ENCODE measurements around the gene RPS19. TPM values are rescaled to one million over a fixed set of nuclear protein-coding genes. Genes with fewer than 3 reads are reported as not detected.

RPS19 gene
- total and polyA plus RNA-seq, 10 of the 15 experiments (the other 5 are each of a cell fraction or from before 2014, with no cell fraction given): 2,615 to 5,578 (median 4,127) TPM

DNA sequence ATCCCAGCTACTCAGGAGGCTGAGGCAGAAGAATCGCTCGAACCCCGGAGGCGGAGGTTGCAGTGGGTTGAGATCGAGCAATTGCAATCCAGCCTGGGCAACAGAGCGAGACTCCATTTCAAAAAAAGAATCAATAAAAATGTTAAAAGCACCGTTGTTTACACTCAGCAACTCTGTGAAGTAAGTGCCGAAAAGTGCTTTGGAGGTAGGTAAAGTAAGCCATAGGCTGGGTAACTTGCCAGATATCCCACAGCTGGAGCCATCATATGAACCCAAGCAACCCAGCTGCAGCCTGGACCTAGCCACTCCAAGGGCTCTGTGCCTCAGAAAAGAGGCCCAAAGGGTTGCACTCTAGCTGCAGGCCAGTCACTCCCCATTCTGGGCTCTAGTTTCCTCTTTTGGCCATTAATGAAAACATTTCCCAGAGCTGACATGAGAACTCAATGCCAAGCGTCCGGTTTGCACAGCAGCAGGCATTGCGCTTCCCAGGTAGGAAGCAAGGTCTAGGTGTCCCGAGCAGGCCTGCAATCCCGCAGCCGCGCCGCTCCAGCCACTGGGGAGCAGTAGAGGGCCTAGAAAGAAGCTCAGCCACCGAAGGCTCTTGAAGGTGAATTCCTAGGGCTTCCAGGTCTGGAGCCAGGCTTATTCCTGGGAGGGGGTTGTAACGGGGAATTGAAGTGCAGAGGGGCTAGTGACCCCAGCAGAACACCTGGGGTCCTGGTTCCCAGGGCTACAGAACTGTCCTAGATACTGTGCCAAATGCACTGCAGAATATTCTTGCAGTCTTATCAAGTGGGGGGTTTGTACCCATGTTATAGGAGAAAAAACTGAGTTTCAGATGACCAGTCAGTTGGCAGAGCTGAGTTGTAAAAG lies 13.0 kb downstream of the RPS19 start (continued):
- TF ChIP-seq, protein P1, sequence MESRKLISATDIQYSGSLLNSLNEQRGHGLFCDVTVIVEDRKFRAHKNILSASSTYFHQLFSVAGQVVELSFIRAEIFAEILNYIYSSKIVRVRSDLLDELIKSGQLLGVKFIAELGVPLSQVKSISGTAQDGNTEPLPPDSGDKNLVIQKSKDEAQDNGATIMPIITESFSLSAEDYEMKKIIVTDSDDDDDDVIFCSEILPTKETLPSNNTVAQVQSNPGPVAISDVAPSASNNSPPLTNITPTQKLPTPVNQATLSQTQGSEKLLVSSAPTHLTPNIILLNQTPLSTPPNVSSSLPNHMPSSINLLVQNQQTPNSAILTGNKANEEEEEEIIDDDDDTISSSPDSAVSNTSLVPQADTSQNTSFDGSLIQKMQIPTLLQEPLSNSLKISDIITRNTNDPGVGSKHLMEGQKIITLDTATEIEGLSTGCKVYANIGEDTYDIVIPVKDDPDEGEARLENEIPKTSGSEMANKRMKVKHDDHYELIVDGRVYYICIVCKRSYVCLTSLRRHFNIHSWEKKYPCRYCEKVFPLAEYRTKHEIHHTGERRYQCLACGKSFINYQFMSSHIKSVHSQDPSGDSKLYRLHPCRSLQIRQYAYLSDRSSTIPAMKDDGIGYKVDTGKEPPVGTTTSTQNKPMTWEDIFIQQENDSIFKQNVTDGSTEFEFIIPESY (IDR thresholded peaks at IDR 0.05): no peak
- TF ChIP-seq, protein P2, sequence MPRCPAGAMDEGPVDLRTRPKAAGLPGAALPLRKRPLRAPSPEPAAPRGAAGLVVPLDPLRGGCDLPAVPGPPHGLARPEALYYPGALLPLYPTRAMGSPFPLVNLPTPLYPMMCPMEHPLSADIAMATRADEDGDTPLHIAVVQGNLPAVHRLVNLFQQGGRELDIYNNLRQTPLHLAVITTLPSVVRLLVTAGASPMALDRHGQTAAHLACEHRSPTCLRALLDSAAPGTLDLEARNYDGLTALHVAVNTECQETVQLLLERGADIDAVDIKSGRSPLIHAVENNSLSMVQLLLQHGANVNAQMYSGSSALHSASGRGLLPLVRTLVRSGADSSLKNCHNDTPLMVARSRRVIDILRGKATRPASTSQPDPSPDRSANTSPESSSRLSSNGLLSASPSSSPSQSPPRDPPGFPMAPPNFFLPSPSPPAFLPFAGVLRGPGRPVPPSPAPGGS (IDR thresholded peaks at IDR 0.05; ENCODE audit: borderline replicate concordance, insufficient read depth, low read depth, low read length, poor library complexity, severe bottlenecking): peak; percentile 64
- TF ChIP-seq MYC (IDR thresholded peaks at IDR 0.05; ENCODE audit: insufficient read depth, insufficient read length, insufficient replicate concordance, low read length, severe bottlenecking): no peak
- TF ChIP-seq BACH1 (IDR thresholded peaks at IDR 0.05; ENCODE audit: borderline replicate concordance): 0 out of 2 replicates have a peak, but pooled peaks have one; percentile 25
- no peak for TF ChIP-seq RBBP5 (conservative IDR thresholded peaks at IDR 0.05)
- 0 out of 2 replicates have a peak, but pooled peaks have one; percentile 36 for TF ChIP-seq ZBED1 (IDR thresholded peaks at IDR 0.05; ENCODE audit: borderline replicate concordance)
- peak; percentile 86 for TF ChIP-seq IKZF1 (conservative IDR thresholded peaks at IDR 0.05)
- TF ChIP-seq MEF2B (IDR thresholded peaks at IDR 0.05; ENCODE audit: partially characterized antibody, poor library complexity, severe bottlenecking): no peak
- TF ChIP-seq EGR1 (IDR thresholded peaks at IDR 0.05; ENCODE audit: borderline replicate concordance in 1 of 2, low read depth in 2 of 2, low read length in 2 of 2): no peak
- TF ChIP-seq, protein P3, sequence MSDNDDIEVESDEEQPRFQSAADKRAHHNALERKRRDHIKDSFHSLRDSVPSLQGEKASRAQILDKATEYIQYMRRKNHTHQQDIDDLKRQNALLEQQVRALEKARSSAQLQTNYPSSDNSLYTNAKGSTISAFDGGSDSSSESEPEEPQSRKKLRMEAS (IDR thresholded peaks at IDR 0.05; ENCODE audit: low read depth, low read length): 0 out of 2 replicates have a peak, but pooled peaks have one; percentile 39
- TF ChIP-seq RB1 (IDR thresholded peaks at IDR 0.05; ENCODE audit: borderline replicate concordance): 0 out of 2 replicates have a peak, but pooled peaks have one; percentile 36
- TF ChIP-seq, protein P4, sequence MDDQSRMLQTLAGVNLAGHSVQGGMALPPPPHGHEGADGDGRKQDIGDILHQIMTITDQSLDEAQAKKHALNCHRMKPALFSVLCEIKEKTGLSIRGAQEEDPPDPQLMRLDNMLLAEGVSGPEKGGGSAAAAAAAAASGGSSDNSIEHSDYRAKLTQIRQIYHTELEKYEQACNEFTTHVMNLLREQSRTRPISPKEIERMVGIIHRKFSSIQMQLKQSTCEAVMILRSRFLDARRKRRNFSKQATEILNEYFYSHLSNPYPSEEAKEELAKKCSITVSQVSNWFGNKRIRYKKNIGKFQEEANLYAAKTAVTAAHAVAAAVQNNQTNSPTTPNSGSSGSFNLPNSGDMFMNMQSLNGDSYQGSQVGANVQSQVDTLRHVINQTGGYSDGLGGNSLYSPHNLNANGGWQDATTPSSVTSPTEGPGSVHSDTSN (IDR thresholded peaks at IDR 0.05; ENCODE audit: insufficient replicate concordance, low read depth, low read length): no peak
- TF ChIP-seq CREB1 (IDR thresholded peaks at IDR 0.05; ENCODE audit: low read depth): 0 out of 2 replicates have a peak, but pooled peaks have one; percentile 4
- no peak; the same call in 1 of the 2 replicates for TF ChIP-seq SMARCA5 (IDR thresholded peaks at IDR 0.05)
- TF ChIP-seq ETV6 (conservative IDR thresholded peaks at IDR 0.05 in 1 of 2, IDR thresholded peaks at IDR 0.05 in 1 of 2; ENCODE audit: borderline replicate concordance in 1 of 2, low read depth in 1 of 2): 0 out of 4 replicates have a peak, but pooled peaks of 1 of the 2 experiments have one; percentile 10
- no peak for TF ChIP-seq BRCA1 (IDR thresholded peaks at IDR 0.05; ENCODE audit: low read depth, low read length)
- no peak for TF ChIP-seq NR2C2 (IDR thresholded peaks at IDR 0.05; ENCODE audit: borderline replicate concordance, control insufficient read depth, insufficient read length, low read depth)
- TF ChIP-seq MEF2A (IDR thresholded peaks at IDR 0.05; ENCODE audit: insufficient read depth, low read depth, low read length): no peak
- TF ChIP-seq, protein P5, sequence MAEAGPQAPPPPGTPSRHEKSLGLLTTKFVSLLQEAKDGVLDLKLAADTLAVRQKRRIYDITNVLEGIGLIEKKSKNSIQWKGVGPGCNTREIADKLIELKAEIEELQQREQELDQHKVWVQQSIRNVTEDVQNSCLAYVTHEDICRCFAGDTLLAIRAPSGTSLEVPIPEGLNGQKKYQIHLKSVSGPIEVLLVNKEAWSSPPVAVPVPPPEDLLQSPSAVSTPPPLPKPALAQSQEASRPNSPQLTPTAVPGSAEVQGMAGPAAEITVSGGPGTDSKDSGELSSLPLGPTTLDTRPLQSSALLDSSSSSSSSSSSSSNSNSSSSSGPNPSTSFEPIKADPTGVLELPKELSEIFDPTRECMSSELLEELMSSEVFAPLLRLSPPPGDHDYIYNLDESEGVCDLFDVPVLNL (IDR thresholded peaks at IDR 0.05; ENCODE audit: low read depth, low read length): no peak; the same call in 1 of the 2 replicates
- TF ChIP-seq CREM (IDR thresholded peaks at IDR 0.05; ENCODE audit: low read depth): no peak
- no peak for TF ChIP-seq YBX1 (IDR thresholded peaks at IDR 0.05)

Measured in GM12878 (cell line).